Panc1 (cell line): ENCODE measurements around the gene DIABLO. TPM values are rescaled to one million over a fixed set of nuclear protein-coding genes. Genes with fewer than 3 reads are reported as not detected.

Experiments
- ATAC-seq: fragments of 200-7000 bp; cut with Tn5 transposase; 2 replicates; pipeline ENCODE4 v1.9.1; 2020; ENCODE audit warnings: mild to moderate bottlenecking, moderate library complexity
- BruUV-seq: library from RNA; stranded (reverse); fragments of 400-500 nt; replicated peaks from 2 replicates; lab custom pipeline; 2021; lab: Mats Ljungman, UMichigan
- CTCF ChIA-PET: fragments of 300-600 bp; sonication (Branson Sonifier 250); formaldehyde crosslinking; loops from one replicate; lab custom pipeline; 2022; ENCODE audit warnings: antibody characterized with exemption; lab: Charles Lee
- POLR2A ChIA-PET: fragments of 300-600 bp; sonication (Branson Sonifier 250); formaldehyde crosslinking; loops from one replicate; lab custom pipeline; 2022; ENCODE audit warnings: antibody characterized with exemption; lab: Charles Lee
- DNase-seq: peaks from one replicate; pipeline ENCODE4 v3.0.0-alpha.2; 2010; ENCODE audit warnings: low read depth, low spot score
- H3K27ac ChIP-seq: 2 replicates; pipeline ENCODE4 v1.5.1; 2011; ENCODE audit warnings: mild to moderate bottlenecking, low read length, inconsistent platforms
- H3K27me3 ChIP-seq: fragments of 200-500 bp; sonication (Bioruptor generic); 2 replicates; pipeline ENCODE4 v1.6.0; 2014; ENCODE audit warnings: low read length, inconsistent platforms; ENCODE audit not compliant: control insufficient read depth, insufficient read depth
- H3K36me3 ChIP-seq: fragments of 200-500 bp; sonication (Bioruptor generic); 2 replicates; pipeline ENCODE4 v1.5.1; 2014; ENCODE audit warnings: inconsistent platforms, mild to moderate bottlenecking, low read length, moderate library complexity; ENCODE audit not compliant: control insufficient read depth, insufficient read depth
- H3K4me1 ChIP-seq: 2 replicates; pipeline ENCODE4 v1.5.1; 2011; ENCODE audit warnings: inconsistent platforms, mild to moderate bottlenecking, low read length, moderate library complexity; ENCODE audit not compliant: control insufficient read depth, insufficient read depth
- H3K4me3 ChIP-seq, 2 experiments: 2 replicates each; pipeline ENCODE4 v1.5.1; 2011 to 2012; ENCODE audit warnings: low read depth in 2 of 2, low read length in 2 of 2, mild to moderate bottlenecking in 2 of 2, inconsistent platforms in 1 of 2, moderate library complexity in 1 of 2
- H3K9me3 ChIP-seq: fragments of 200-500 bp; sonication (Bioruptor generic); 2 replicates; pipeline ENCODE4 v1.5.1; 2014; ENCODE audit warnings: low read depth, mild to moderate bottlenecking, inconsistent platforms, low read length, moderate library complexity; ENCODE audit not compliant: control insufficient read depth, insufficient read depth
- POLR2AphosphoS5 ChIP-seq: IDR thresholded peaks from 2 replicates; pipeline ENCODE4 v1.6.1; 2012; ENCODE audit warnings: mild to moderate bottlenecking, low read depth, low read length, moderate library complexity
- SIN3A ChIP-seq: IDR thresholded peaks from 2 replicates; pipeline ENCODE4 v1.6.1; 2012; ENCODE audit warnings: low read depth, mild to moderate bottlenecking, low read length, moderate library complexity, borderline replicate concordance; ENCODE audit not compliant: insufficient read depth
- TCF7L2 ChIP-seq: IDR thresholded peaks from 2 replicates; pipeline ENCODE4 v1.6.1; 2011; ENCODE audit warnings: mild to moderate bottlenecking, low read depth, low read length, inconsistent platforms
- in situ Hi-C: cut with HindIII; loops from 2 replicates; pipeline ENCODE4 v1.10.0; 2016; ENCODE audit warnings: low sequenced_read_pairs, low pct_unique_long_range_greater_than_20kb
- intact Hi-C: fragments of 100-400 bp; cut with micrococcal nuclease; formaldehyde crosslinking; loops from one replicate; pipeline ENCODE4 v1.10.0; 2022; ENCODE audit not compliant: unreplicated experiment
- total RNA-seq: library from RNA; stranded (reverse); gene quantifications from one replicate; pipeline ENCODE4 v1.2.1, GENCODE V29; 2021; ENCODE audit not compliant: unreplicated experiment
- TF ChIP-seq, protein P1 (sequence below): fragments of 450-650 bp; IDR thresholded peaks from 2 replicates; pipeline ENCODE4 v1.5.1; 2017; ENCODE audit warnings: mild to moderate bottlenecking
- TF ChIP-seq, protein P2 (sequence below), 2 experiments: IDR thresholded peaks; 2 replicates each; pipeline ENCODE4 v1.6.1; 2011 to 2012; ENCODE audit warnings: low read depth in 2 of 2, control low read depth in 1 of 2, low read length in 1 of 2, mild to moderate bottlenecking in 1 of 2, moderate library complexity in 1 of 2; ENCODE audit not compliant: insufficient read depth in 1 of 2

The DIABLO gene
- total RNA-seq, 1 experiment from 2014 or later: 71.5 TPM

DNA sequence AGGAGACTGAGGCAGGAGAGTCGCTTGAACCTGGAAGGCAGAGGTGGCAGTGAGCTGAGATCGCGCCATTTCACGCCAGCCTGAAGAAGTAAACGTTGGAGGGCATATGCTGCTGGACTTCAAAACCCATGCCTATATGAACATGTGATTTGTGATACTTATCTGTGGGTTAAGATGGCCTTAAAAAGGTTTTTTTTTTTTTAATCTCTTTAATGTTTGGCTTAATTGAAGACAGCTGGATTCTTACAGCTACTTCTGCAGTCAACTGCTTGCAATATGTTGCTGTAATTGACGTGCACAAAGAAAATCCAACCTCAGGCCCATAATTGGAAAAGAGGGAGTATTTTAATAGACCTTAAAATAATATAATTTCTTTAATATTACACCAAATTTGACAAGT is 23.8 kb downstream of the DIABLO start:
- TF ChIP-seq, protein P1, sequence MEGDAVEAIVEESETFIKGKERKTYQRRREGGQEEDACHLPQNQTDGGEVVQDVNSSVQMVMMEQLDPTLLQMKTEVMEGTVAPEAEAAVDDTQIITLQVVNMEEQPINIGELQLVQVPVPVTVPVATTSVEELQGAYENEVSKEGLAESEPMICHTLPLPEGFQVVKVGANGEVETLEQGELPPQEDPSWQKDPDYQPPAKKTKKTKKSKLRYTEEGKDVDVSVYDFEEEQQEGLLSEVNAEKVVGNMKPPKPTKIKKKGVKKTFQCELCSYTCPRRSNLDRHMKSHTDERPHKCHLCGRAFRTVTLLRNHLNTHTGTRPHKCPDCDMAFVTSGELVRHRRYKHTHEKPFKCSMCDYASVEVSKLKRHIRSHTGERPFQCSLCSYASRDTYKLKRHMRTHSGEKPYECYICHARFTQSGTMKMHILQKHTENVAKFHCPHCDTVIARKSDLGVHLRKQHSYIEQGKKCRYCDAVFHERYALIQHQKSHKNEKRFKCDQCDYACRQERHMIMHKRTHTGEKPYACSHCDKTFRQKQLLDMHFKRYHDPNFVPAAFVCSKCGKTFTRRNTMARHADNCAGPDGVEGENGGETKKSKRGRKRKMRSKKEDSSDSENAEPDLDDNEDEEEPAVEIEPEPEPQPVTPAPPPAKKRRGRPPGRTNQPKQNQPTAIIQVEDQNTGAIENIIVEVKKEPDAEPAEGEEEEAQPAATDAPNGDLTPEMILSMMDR: no peak
- TF ChIP-seq, protein P2, sequence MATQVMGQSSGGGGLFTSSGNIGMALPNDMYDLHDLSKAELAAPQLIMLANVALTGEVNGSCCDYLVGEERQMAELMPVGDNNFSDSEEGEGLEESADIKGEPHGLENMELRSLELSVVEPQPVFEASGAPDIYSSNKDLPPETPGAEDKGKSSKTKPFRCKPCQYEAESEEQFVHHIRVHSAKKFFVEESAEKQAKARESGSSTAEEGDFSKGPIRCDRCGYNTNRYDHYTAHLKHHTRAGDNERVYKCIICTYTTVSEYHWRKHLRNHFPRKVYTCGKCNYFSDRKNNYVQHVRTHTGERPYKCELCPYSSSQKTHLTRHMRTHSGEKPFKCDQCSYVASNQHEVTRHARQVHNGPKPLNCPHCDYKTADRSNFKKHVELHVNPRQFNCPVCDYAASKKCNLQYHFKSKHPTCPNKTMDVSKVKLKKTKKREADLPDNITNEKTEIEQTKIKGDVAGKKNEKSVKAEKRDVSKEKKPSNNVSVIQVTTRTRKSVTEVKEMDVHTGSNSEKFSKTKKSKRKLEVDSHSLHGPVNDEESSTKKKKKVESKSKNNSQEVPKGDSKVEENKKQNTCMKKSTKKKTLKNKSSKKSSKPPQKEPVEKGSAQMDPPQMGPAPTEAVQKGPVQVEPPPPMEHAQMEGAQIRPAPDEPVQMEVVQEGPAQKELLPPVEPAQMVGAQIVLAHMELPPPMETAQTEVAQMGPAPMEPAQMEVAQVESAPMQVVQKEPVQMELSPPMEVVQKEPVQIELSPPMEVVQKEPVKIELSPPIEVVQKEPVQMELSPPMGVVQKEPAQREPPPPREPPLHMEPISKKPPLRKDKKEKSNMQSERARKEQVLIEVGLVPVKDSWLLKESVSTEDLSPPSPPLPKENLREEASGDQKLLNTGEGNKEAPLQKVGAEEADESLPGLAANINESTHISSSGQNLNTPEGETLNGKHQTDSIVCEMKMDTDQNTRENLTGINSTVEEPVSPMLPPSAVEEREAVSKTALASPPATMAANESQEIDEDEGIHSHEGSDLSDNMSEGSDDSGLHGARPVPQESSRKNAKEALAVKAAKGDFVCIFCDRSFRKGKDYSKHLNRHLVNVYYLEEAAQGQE (IDR thresholded peaks at IDR 0.05; ENCODE audit: insufficient read depth in 1 of 2, low read depth in 2 of 2, low read length in 1 of 2): no peak
- POLR2A ChIA-PET: interaction anchor here (0.7 kb wide), 1 partner anchor 157 kb away, joined by 4 read pairs; no protein-coding TSS in a partner anchor
- intact Hi-C loops (no loop called here), in situ Hi-C loops (no loop called here)
- DNase-seq (no peak), ATAC-seq (no peak)
- H3K36me3 ChIP-seq: no peaks in the 10 kb centered on the region
- H3K27me3 ChIP-seq: no peaks in the 10 kb centered on the region
- CTCF ChIA-PET: no interaction called here
- H3K9me3 ChIP-seq: no peaks in the 10 kb centered on the region
- no peak overlapping the region for H3K4me3 ChIP-seq
- no TSS peak for BruUV-seq
- peaks cover 11% of the 10 kb centered on the region; the same call in 1 of the 2 replicates for H3K4me1 ChIP-seq
- no peak overlapping the region for H3K27ac ChIP-seq

DNA sequence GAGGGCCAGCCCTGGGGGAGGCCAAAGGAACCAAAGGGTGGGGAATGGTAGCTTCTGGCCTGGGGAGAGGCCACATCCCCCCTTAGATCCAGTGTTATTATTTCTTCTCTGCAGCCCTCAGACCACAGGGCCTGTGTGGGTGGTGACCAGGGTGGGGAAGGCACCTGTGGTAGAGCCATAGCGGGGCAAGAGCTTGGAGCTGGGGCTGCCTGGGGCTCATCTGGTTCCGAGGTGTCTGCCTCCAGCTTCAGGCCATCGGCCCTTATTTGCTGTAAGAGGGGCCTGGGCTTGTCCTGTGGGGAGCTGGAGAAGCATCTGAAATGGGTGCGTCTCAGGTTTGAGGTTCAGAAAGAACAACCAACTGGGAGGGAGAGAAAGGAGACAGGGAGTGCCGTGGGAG is 24.5 kb downstream of the DIABLO start:
- BruUV-seq: no TSS peak
- in situ Hi-C loops (no loop called here), intact Hi-C loops (no loop called here)
- Histone ChIP-seq H3K9me3 (no peaks in the 10 kb centered on the region), H3K27me3 (no peaks in the 10 kb centered on the region), H3K36me3 (no peaks in the 10 kb centered on the region), H3K4me1 (peaks cover 11% of the 10 kb centered on the region; the same call in 1 of the 2 replicates), H3K4me3 (no peak overlapping the region), H3K27ac (no peak overlapping the region)
- CTCF ChIA-PET: interaction anchor here (0.6 kb wide), 1 partner anchor 235 kb away, joined by 16 read pairs; no protein-coding TSS in a partner anchor
- ATAC-seq (no peak), DNase-seq (no peak)
- no peak for TF ChIP-seq POLR2AphosphoS5
- TF ChIP-seq TCF7L2: no peak
- TF ChIP-seq, protein P2 (IDR thresholded peaks at IDR 0.05; ENCODE audit: insufficient read depth in 1 of 2, low read depth in 2 of 2, low read length in 1 of 2): no peak
- TF ChIP-seq, protein P1: no peak
- TF ChIP-seq SIN3A: no peak
- POLR2A ChIA-PET: interaction anchor here (0.7 kb wide), 1 partner anchor 157 kb away, joined by 4 read pairs; no protein-coding TSS in a partner anchor
